HG03097 (cell line): ENCODE measurements around the gene DTNBP1.

Experiments
- ATAC-seq: cut with Tn5 transposase; IDR thresholded peaks from one replicate; pipeline ENCODE4 v1.9.1; 2021; ENCODE audit not compliant: unreplicated experiment, low FRiP score

DTNBP1 gene

GRCh38 chr6:15538106-15538505 lies 124.7 kb downstream of the DTNBP1 start:
- ATAC-seq = no peak

- ATAC-seq = no peak
Observed at GRCh38 chr6:15536198-15536955, 126.5 kb downstream of the DTNBP1 start.

- no peak for ATAC-seq
Observed at GRCh38 chr6:15535495-15536197, 127.2 kb downstream of the DTNBP1 start.

DNA sequence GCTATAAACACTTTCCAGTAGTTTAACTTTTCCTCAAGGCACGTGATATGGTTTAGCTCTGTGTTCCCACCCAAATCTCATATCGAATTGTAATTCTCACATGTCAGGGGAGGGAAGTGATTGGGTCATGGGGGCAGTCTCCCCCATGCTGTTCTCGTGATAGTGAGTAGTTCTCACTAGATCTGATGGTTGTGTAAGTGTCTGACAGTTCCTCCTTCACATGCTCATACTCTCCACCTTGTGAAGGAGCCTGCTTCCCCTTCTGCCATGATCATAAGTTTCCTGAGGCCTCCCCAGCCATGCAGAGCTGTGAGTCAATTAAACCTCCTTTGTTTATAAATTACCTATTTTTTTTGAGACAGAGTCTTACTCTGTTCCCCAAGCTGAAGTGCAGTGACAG lies 127.9 kb downstream of the DTNBP1 start:
- no peak for ATAC-seq

GRCh38 chr6:15533379-15534026 lies 129.3 kb downstream of the DTNBP1 start:
- ATAC-seq = no peak

- no peak for ATAC-seq
Observed at GRCh38 chr6:15531973-15532372, 130.9 kb downstream of the DTNBP1 start.

DNA sequence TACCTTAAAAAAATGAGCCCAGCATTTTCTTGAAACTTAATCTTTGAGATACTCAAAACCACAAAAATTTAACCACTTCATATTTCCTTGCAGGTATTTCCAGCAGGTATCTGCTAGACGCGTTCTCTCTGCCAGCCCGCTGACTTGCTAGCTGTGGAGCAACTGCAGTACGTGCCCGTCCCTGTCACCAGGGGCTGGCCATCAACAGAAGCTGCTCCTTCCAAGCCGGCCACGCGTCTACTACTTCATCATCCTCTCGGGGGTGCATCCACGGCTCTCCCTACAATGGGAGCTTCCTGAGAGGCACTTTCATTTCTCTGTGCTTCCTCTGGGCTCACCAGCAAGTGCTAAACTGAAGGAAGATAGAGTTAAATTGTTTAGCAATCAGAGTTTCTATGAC lies 132.4 kb downstream of the DTNBP1 start:
- ATAC-seq = no peak

DNA sequence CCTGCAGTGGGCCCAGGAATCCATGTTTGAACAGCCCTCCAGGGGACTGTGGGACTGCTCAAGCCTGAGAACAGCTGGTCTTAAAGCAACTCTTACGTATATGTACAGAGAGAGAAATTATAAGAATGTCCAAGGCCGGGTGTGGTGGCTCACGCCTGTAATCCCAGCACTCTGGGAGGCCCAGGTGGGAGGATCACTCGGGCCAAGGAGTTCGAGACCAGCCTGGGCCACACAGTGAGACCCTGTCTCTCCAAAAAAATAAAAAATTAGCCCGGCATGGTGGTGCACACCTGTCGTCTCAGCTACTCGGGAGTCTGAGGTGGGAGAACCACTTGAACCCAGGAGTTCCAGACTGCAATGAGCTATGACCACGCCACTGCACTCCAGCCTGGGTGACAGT lies 134.0 kb downstream of the DTNBP1 start:
- no peak for ATAC-seq

- no peak for ATAC-seq
Observed at GRCh38 chr6:15527838-15528617, 134.8 kb downstream of the DTNBP1 start.

DNA sequence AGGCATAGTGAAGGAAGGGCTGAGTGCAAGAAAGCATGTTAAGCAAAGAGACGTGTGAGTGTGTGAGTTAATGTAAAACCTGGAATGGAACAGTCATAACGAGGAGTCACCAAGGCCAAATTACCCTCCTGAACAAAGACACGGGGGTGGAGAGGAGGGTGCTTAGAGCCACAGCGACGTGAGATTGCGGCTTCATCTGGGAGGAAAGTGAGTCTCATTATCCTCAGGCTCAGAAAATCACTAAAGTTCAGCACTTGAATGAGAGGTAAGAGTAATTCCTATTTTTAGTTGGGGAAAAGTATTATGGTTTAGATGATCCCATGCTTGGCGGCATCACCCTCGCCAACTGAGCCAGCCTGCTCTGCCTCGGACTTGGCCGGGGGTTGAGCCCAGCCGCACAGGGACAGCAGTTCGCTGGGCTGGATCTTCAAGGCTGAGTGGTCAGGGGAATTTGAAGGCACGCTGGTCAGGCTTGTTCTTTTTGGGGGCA lies 136.6 kb downstream of the DTNBP1 start:
- no peak for ATAC-seq

GRCh38 chr6:15524861-15525401 lies 137.9 kb downstream of the DTNBP1 start:
- no peak for ATAC-seq

DNA sequence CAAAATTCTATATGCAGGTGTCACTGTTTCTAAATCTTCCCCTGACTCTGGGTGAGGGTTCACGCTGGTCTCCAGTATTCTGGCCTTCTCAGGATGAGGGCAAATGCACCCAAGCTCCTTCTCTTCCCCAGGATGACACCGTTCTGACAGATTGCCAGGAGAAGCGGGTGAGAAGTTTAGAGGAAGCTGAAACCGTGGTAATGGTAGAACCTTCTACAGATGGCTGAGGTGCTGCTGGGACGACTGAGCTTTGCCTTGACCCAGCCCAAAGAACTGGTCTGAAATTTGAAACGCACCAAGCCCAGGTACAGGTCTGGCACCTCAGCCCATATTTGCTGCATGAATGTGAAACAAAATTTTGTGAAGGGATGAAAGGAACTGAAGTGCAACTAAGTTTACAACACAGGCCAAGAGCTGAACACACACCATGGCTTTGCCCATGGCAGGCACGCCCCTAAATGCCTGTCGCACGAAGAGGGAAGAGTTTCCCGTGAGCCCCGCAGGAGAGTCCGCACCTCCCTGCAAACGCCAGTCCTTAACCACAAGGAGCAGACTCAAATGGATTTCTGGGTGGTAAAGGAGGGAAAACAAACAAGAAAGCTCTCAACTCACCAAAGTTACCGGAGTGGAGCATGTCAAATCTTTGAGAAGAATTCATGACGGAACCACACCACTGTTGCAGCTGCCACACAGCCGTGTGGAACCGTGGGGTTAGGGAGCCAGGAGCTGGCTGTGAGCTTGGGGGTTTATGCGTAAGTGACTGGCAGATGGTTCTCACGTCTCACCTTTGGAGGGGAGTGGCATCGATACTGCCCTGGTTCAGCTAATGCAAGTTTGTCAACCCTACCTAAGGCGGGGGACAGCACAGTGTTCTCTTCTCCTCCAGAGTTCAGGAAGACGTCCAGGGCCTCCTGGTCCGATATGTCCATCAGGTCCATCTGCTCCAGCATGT lies 138.9 kb downstream of the DTNBP1 start:
- no peak for ATAC-seq

DNA sequence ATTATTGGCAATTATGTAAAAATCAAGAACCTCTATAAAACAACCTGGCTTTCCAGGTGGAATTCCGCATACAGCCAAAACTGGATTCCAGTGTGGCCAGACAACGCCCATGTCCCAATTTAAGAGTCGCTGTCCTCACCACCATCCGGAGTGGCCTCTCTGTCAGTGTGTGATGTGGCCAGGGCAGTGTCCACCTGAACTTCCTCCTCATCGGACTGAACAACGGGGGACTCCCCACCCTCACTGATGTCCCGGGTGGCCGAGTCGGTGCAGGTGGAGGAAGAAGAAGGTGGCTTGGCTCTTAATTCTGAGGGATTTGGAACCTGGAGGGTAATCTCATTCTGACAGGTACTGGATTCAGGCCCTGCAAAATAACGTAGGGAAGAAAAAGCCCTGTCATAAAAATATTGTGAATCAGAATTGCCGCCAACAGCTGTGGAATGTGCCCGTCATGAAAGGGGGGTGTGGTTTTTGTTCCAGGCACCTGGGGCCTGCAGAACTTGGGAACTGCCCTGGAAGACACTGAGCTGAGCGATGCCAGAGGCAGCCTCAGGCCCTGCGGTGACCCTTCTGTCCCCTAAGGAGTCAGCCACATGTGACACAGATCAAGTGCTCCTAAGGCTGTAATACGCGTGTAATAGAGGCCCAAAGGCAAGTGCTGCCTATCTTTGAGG lies 139.8 kb downstream of the DTNBP1 start:
- no peak for ATAC-seq

- ATAC-seq = no peak
Observed at GRCh38 chr6:15522427-15522826, 140.4 kb downstream of the DTNBP1 start.

- ATAC-seq = no peak
Observed at GRCh38 chr6:15522026-15522425, 140.8 kb downstream of the DTNBP1 start.

GRCh38 chr6:15521582-15521981 lies 141.2 kb downstream of the DTNBP1 start:
- ATAC-seq = no peak

DNA sequence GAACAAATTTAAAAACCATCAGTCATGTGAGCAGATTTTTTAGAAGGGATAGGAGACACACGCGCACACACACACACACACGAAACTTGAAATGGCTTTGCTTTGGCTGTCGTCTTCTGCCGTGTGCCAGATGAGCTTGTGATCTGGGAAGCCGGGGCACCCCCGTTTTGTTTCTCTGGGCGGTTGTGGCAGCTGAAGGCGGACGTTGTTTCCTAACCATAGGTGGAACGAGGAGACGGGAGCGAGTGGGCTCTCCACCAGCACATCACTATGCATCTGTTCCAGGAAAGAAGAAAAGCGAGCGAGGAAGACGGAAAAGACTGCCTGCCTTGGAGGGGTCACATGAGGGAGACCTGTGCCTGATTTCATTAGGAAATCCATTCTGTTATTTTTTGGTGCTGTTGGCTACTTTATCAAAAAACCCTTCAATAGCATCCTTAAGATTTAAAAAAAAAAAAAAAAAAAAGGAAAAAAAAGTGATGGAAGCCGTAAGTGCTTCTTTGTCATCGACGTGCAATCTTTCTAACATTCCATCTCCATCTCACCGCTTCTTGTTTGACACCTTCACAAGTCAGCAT lies 142.1 kb downstream of the DTNBP1 start:
- ATAC-seq = no peak

DNA sequence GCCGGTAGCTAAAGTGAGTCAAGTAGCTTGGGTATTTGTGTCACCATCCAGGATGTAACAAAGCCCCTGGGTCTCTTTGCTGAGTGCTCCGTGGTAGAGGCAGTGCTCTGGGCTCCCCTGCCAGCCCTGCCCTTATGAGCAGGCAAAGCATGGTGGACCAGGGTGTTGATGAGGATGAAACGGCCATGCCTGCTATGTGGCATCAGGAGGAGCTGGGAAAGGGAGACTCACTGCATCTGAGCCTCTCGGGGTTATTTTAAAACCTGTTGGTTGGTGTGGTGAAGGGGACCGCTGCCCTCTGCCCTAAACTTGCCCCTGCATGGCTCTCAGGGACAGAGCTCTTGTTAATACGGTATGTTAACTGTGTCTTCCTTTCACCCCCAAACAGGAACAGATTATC lies 143.1 kb downstream of the DTNBP1 start:
- ATAC-seq = no peak

- no peak for ATAC-seq
Observed at GRCh38 chr6:15518878-15519277, 143.9 kb downstream of the DTNBP1 start.
